Fibroblast of lung (primary cell): Measurements from ENCODE around the gene ACR. TPM values are rescaled to one million over a fixed set of nuclear protein-coding genes. Genes with fewer than 3 reads are reported as not detected.
"Not testable (repeated sequence)": the region's sequence is repeated elsewhere in the genome, so short reads cannot be mapped to it uniquely, and the experiment has no call there.

Experiments used
- DNase-seq, 2 donors: peaks; one replicate each; pipeline versions ENCODE4 v3.0.0 to v3.0.0-alpha.2; 2010; ENCODE audit warnings: low read depth in 2 of 2
- H2AFZ ChIP-seq: 2 replicates; pipeline ENCODE4 v1.5.1; 2012; ENCODE audit warnings: low read length, control low read depth, inconsistent platforms
- H3K27ac ChIP-seq: 2 replicates; pipeline ENCODE4 v1.5.1; 2011; ENCODE audit warnings: low read length, control low read depth; ENCODE audit not compliant: insufficient read depth
- H3K27me3 ChIP-seq: 2 replicates; pipeline ENCODE4 v1.5.1; 2011; ENCODE audit warnings: mild to moderate bottlenecking, low read length; ENCODE audit not compliant: control insufficient read depth, insufficient read depth
- H3K36me3 ChIP-seq: 2 replicates; pipeline ENCODE4 v1.5.1; 2011; ENCODE audit warnings: low read length; ENCODE audit not compliant: control insufficient read depth, insufficient read depth
- H3K4me1 ChIP-seq: 2 replicates; pipeline ENCODE4 v1.5.1; 2011; ENCODE audit warnings: low read length; ENCODE audit not compliant: control insufficient read depth, insufficient read depth; ENCODE audit errors: extremely low read depth
- H3K4me2 ChIP-seq: 2 replicates; pipeline ENCODE4 v1.5.1; 2011; ENCODE audit warnings: low read length, control low read depth; ENCODE audit not compliant: insufficient read depth; ENCODE audit errors: extremely low read depth
- H3K4me3 ChIP-seq, 4 experiments: fragments of 200-600 bp in 1 of 4; sonication (generic) in 1 of 4; replicated peaks in 1 of 4; 2 replicates each; pipeline ENCODE4 v1.5.1; 2011 to 2016; ENCODE audit warnings: low read length in 4 of 4, low read depth in 3 of 4, mild to moderate bottlenecking in 3 of 4, control low read depth in 2 of 4, inconsistent platforms in 1 of 4, mixed read lengths in 1 of 4; ENCODE audit not compliant: insufficient read depth in 1 of 4; ENCODE audit errors: control extremely low read depth in 1 of 4
- H3K79me2 ChIP-seq: 2 replicates; pipeline ENCODE4 v1.5.1; 2012; ENCODE audit warnings: mild to moderate bottlenecking, low read length, inconsistent platforms; ENCODE audit not compliant: control insufficient read depth, insufficient read depth
- H3K9ac ChIP-seq: 2 replicates; pipeline ENCODE4 v1.5.1; 2011; ENCODE audit warnings: mild to moderate bottlenecking, low read length, control low read depth; ENCODE audit not compliant: insufficient read depth
- H3K9me3 ChIP-seq: 2 replicates; pipeline ENCODE4 v1.5.1; 2012; ENCODE audit warnings: low read depth, low read length; ENCODE audit not compliant: control insufficient read depth, insufficient read depth
- H4K20me1 ChIP-seq: 2 replicates; pipeline ENCODE4 v1.5.1; 2011; ENCODE audit warnings: low read length; ENCODE audit not compliant: control insufficient read depth, insufficient read depth; ENCODE audit errors: extremely low read depth
- polyA plus RNA-seq, 2 donors: library from polyadenylated mRNA; depleted of rRNA in 1 of 2; stranded (reverse) in 1 of 2; unstranded in 1 of 2; fragments of >200 nt; gene quantifications; 2 replicates each; pipeline ENCODE4 v1.2.1, GENCODE V29; 2011 to 2012; ENCODE audit warnings: missing spikeins in 1 of 2
- total RNA-seq: library from RNA; depleted of rRNA; stranded (reverse); fragments of >200 nt; gene quantifications from 2 replicates; pipeline ENCODE4 v1.2.1, GENCODE V29; 2014
- TF ChIP-seq, protein P1 (sequence below), 2 donors: IDR thresholded peaks in 1 of 2; conservative IDR thresholded peaks in 1 of 2; 1 replicate in 1 of 2; 2 replicates in 1 of 2; pipeline ENCODE4 v1.5.1; 2011 to 2012; ENCODE audit warnings: low read length in 2 of 2, control low read depth in 1 of 2, inconsistent platforms in 1 of 2, low read depth in 1 of 2, mild to moderate bottlenecking in 1 of 2

ACR gene
- total and polyA plus RNA-seq, 2 donors (not counting 1 experiment from before 2014, with no cell fraction given): not detected

DNA sequence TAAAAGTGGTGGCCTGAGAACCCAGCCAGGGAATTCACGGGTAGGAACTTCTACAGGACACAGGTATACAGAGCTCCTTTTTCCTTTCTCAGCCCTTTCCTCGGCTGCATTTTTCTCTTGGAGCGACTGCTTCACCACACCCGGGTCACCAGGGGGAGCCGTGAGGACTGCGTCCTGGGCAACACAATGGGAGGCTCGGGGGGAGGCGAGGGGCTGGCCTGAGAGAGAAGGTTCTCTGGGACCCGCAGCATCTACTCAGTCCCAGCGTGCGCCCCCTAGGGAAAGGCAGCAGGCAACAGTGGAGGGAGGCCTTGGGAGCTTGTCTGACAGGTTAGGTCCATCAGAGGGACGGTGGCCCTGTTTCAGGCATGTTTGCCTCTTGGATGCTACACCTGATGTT, 37.1 kb downstream of the ACR start:
- H4K20me1 ChIP-seq: not testable (repeated sequence)

DNA sequence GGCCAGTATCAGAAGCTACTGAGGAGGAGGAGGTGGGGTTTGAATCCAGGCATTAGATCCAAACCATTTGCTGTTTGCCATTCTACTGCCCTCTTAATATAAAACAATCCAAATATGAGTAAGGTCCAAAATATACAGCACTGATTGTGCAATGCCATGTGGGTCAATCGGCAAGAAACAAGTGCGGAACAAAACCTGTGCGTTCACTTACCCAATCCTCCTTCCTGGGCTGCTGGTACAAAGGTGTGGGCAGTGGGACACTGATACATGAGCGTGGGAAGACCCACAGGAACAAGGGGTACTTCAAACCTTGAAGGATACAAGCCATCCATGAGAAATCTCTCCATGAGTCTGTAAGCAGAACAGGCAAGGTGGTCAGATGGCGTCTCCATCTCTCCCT, 39.6 kb downstream of the ACR start:
- H3K4me2 ChIP-seq, H3K36me3 ChIP-seq, H3K4me1 ChIP-seq, DNase-seq, H4K20me1 ChIP-seq, H3K9ac ChIP-seq, H2AFZ ChIP-seq, H3K27me3 ChIP-seq, H3K27ac ChIP-seq, H3K4me3 ChIP-seq, H3K79me2 ChIP-seq, H3K9me3 ChIP-seq: not testable (repeated sequence)

More for the DNA sequence above, 37.1 kb downstream of the ACR start:
- H3K79me2 ChIP-seq, H3K9ac ChIP-seq, H3K9me3 ChIP-seq, H3K27ac ChIP-seq, H3K4me3 ChIP-seq, H3K4me2 ChIP-seq, H3K4me1 ChIP-seq, H2AFZ ChIP-seq, H3K36me3 ChIP-seq, H3K27me3 ChIP-seq: not testable (repeated sequence)
- peak; percentile 40 to 41 for DNase-seq
- TF ChIP-seq, protein P1, sequence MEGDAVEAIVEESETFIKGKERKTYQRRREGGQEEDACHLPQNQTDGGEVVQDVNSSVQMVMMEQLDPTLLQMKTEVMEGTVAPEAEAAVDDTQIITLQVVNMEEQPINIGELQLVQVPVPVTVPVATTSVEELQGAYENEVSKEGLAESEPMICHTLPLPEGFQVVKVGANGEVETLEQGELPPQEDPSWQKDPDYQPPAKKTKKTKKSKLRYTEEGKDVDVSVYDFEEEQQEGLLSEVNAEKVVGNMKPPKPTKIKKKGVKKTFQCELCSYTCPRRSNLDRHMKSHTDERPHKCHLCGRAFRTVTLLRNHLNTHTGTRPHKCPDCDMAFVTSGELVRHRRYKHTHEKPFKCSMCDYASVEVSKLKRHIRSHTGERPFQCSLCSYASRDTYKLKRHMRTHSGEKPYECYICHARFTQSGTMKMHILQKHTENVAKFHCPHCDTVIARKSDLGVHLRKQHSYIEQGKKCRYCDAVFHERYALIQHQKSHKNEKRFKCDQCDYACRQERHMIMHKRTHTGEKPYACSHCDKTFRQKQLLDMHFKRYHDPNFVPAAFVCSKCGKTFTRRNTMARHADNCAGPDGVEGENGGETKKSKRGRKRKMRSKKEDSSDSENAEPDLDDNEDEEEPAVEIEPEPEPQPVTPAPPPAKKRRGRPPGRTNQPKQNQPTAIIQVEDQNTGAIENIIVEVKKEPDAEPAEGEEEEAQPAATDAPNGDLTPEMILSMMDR (conservative IDR thresholded peaks at IDR 0.05 in 1 of 2, IDR thresholded peaks at IDR 0.05 in 1 of 2; ENCODE audit: low read depth in 1 of 2, low read length in 2 of 2): peak; percentile 27 to 56

DNA sequence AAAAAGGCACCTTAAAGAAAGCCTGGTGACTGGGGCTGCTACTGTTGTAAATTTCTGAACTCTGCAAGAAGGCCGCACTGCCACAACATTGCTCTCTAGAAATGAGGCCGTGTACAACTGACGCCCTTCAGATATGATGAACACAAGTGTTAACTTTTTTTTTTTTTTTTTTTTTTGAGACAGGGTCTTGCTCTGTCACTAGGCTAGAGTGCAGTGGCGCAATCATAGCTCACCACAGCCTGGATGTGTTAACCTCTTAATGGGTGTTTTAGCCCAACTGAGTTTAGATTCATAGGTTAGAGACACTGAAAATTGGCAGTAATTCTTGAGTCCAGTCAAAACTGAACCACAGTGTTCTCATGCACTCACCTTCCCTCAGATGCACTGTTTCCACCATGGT, 42.2 kb downstream of the ACR start:
- H3K79me2 ChIP-seq, H3K27me3 ChIP-seq, H3K4me3 ChIP-seq, H4K20me1 ChIP-seq, H3K4me2 ChIP-seq, H3K9me3 ChIP-seq, H3K9ac ChIP-seq, H3K4me1 ChIP-seq, H3K27ac ChIP-seq, H2AFZ ChIP-seq, H3K36me3 ChIP-seq, DNase-seq: not testable (repeated sequence)

DNA sequence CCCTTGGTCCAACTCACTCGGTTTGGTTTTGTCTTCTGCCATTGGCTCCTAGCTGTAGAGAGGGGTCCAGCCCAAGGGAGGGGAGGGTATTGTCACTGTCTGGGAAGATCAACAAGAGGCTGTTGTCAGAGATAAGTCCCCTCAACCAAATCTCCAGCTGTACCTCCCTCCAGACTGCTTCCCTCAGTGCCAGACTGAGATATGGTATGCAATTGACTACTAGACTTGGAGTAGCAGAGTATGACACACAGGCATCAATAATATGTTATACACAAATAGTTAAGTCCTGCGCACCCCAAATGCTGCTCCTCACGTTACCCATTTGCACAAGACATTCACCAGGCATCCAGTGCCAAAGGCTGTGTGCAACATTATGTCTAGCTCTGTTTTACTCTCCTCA, 44.2 kb downstream of the ACR start:
- H3K27ac ChIP-seq, H4K20me1 ChIP-seq, H2AFZ ChIP-seq, H3K9me3 ChIP-seq, H3K9ac ChIP-seq, H3K4me3 ChIP-seq, DNase-seq, H3K27me3 ChIP-seq, H3K36me3 ChIP-seq, H3K4me1 ChIP-seq, H3K79me2 ChIP-seq: not testable (repeated sequence)
- H3K4me2 ChIP-seq: peak overlapping the region; percentile 25

DNA sequence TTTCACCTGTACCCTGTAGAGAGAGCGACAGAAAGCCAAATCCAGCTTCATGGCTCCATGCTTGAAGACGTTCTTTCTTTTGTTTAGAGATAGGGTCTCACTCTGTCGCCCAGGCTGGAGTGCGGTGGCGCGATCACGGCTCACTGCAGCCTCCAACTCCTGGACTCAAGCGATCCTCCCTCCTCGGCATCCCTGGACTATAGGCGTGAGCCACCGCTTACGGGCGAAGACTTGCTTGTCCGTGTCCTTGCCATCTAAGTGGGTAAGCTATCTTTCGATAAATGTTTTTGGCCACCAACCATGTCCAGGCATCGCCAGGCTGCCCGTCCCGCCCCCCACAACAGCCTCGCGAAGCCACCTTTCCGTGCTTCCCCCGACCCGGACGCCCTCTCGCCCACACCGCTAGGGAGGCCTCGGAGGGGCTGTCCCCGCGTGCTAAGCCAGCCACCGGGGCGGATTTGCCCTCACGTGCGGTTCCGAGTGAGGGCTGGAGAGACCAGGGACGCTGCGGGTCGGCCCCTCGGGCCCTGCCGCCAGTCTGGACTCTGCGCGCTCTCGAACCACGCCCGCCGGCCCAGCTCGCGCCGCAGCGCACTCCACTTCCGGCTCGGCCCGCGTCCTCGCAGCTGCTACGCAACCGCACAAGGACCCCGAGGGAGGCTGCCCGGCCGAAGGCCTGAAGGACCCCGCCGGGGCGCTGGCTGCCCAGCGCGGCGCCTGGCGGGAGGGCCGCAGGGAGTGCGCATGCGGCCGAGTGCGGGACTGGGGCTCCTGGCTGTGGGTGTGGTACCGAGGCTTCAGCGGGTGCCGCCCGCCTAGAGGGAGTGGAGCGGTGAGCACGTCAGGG, 45.3 kb downstream of the ACR start, which contains the start of gene RABL2B:
RABL2B (minus strand) TSS at position 604 of the 847 bp plus-strand sequence. CDS start 1,342 bp downstream, outside the sequence.
- H2AFZ ChIP-seq, H3K36me3 ChIP-seq, H3K27me3 ChIP-seq, H3K4me1 ChIP-seq, H4K20me1 ChIP-seq, H3K27ac ChIP-seq, H3K79me2 ChIP-seq, H3K9me3 ChIP-seq: not testable (repeated sequence)
- DNase-seq: peak; percentile 82 to 88
- Histone ChIP-seq H3K9ac (peak within 1 kb of the TSS; percentile 50), H3K4me2 (peak within 1 kb of the TSS; percentile 80), H3K4me3 (peak within 1 kb of the TSS; percentile 44 to 66 (median 52))

DNA sequence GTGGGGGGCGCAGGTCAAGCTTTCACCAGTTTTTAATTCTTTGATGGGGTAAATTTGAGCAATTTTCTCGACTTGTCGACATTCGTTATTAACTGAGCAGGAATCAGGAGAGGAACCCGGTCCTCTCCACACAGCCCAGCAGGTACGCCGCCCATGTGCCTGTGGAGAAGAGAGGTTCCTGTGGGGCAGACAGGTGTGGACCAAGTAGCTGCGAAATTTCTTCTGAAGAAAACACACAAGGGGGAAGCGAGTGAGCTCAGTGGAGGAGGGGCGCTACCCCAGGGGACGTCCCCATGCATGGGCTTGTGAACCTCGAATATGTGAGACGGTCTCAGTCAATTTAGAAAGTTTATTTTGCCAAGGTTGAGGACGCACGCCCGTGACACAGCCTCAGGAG, 45.9 kb downstream of the ACR start:
- H3K27ac ChIP-seq, H4K20me1 ChIP-seq, H3K9me3 ChIP-seq, H3K27me3 ChIP-seq, DNase-seq, H3K36me3 ChIP-seq, H2AFZ ChIP-seq, H3K4me1 ChIP-seq, H3K79me2 ChIP-seq: not testable (repeated sequence)
- H3K4me2 ChIP-seq: peak overlapping the region; percentile 80
- H3K9ac ChIP-seq: peak overlapping the region; percentile 23
- H3K4me3 ChIP-seq: peak overlapping the region; percentile 34 to 66 (median 52)
